ENCODE results near the gene MAJIN. TPM values are rescaled to one million over a fixed set of nuclear protein-coding genes. Genes with fewer than 3 reads are reported as not detected.
A peak's percentile ranks its signal among the peaks of the same experiment; 100 is the strongest.

Gene MAJIN
- polyA plus RNA-seq, 1 of the 3 experiments (the other 2 are of a cell fraction) = not detected

DNA sequence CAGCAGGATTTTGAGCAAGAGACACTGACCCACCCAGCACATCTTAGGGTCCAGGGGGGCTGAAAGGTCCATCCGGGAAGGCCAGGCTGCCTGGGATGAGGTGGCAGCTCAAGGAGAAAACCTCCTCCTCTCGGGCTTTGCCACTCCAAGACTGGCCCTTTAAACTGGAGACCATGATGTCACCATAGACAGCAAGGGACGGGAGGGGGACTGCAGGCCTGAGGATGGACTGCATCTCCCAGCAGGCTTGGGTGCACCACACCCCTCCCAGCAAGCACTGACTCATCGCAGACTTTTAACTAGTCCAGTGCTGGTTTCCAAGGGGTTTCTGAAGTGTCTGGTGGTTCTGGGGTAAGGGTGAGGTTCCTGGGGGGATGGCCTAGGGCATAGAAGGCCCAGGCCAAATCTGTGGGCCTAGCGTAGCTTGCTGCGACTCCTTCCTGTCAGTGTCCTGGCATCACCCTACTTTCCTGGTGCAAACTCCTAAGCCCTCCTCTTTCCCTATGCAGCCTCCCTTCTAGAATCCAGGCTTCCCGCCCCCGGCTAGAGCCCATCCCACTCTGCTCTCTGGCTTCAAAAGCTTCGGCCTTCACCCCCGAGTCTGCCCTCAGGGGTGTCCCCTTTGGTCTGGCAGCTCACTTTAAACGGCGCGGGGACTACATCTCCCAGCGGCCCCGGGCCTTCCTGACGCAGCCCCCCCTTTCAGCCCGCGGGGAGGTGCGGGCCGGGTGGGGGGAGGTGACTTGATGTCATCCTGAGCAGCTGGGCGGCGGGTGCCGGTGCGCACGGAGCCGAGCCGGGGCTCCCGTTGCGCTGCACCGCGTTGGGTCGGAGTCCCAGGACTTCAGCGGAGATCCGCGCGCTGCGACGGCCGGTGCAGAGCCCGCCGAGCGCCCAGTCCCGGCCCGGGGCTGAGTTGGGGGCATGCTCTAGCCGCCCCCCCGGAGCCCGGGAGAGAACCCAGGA is 47.7 kb downstream of the MAJIN start, which contains the start of gene PPP2R5B (continued):
- no peak for TF ChIP-seq EP300 (IDR thresholded peaks at IDR 0.05; ENCODE audit: borderline replicate concordance in 1 of 2, low read depth in 1 of 2, low read length in 1 of 2)

DNA sequence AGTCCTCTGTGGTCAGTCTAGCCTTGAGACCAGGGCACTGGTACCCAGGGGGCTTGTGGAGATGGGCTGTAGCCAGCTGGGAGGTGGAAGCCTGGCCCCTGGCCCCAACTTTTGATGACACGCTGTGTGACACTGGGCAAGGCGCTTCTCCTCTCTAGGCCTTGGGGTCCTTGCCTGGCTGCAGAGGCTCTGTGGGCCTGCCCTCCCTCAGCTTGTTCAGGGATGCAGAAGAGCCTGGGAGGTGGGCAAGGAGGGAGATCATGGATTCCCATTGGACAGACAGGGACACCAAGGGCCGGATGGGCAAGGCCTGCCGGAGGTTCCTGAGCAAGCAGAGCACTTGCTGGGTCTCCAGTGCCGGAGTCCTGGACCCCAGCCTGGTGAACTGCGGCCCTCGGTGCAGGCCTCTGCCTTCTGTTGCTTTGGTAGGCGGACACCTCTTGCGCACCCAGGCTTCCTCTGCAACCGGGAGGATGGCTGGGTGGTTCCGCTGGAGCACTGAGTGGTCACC is 48.7 kb downstream of the MAJIN start:
- Histone ChIP-seq H3K27ac (ENCODE audit: low read depth in 2 of 2, low read length in 1 of 2) (peak overlapping the region in 1 of 2 experiments; percentile 95; a peak in 1 of 4 replicates), H3K4me1 (ENCODE audit: control insufficient read depth in 1 of 2, insufficient read depth in 2 of 2, low read depth in 1 of 2, low read length in 1 of 2) (peaks cover 1 to 22% of the 10 kb centered on the region in 2 experiments; a peak in 2 of 4 replicates), H3K4me3 (ENCODE audit: low read depth in 2 of 2, low read length in 1 of 2) (peak overlapping the region; percentile 29 to 67; a peak in 1 of 4 replicates), H2AFZ (ENCODE audit: low read depth) (no peak overlapping the region; the same call in 1 of the 2 replicates), H4K20me1 (ENCODE audit: insufficient read depth) (no peaks in the 10 kb centered on the region), H3F3A (replicated peaks; ENCODE audit: insufficient read depth) (no peaks in the 10 kb centered on the region), H3K79me2 (ENCODE audit: insufficient read depth) (peaks cover 13% of the 10 kb centered on the region; the same call in 1 of the 2 replicates), H3K36me3 (replicated peaks in 1 of 2; ENCODE audit: control insufficient read depth in 1 of 2, insufficient read depth in 2 of 2, low read length in 1 of 2) (peaks cover 0 to 10% of the 10 kb centered on the region in 2 experiments), H3K9me3 (no peaks in the 10 kb centered on the region), H3K27me3 (ENCODE audit: insufficient read depth) (no peaks in the 10 kb centered on the region), H3K4me2 (no peak overlapping the region), H3K9me2 (no peaks in the 10 kb centered on the region), H3K9ac (no peak overlapping the region)
- ChIA-PET CTCF (interaction anchor here (1.2 to 2.0 kb wide), 4 partner anchors 30 to 187 kb away, joined by 4 to 14 read pairs (median 6); partner anchors contain the start of gene ARL2), POLR2A (interaction anchor here (1.7 kb wide), 1 partner anchor 189 kb away, joined by 3 read pairs; the partner anchor contains the start of gene TM7SF2)
- DNase-seq = no peak
- WGBS (ENCODE audit: low lambda C conversion rate) = 93% methylated on average over 6 of the region's 11 CpGs
- no peak for TF ChIP-seq SMC3 (IDR thresholded peaks at IDR 0.05; ENCODE audit: low read depth, low read length)
- TF ChIP-seq TAF1 (IDR thresholded peaks at IDR 0.05; ENCODE audit: borderline replicate concordance, low read depth, low read length) = no peak
- TF ChIP-seq YY1 (IDR thresholded peaks at IDR 0.05; ENCODE audit: low read depth) = no peak
- no peak for TF ChIP-seq SIN3A (IDR thresholded peaks at IDR 0.05; ENCODE audit: borderline replicate concordance, low read depth, low read length)
- TF ChIP-seq MEF2A (IDR thresholded peaks at IDR 0.05; ENCODE audit: borderline replicate concordance, low read depth) = no peak
- no peak for TF ChIP-seq CHD2 (IDR thresholded peaks at IDR 0.05; ENCODE audit: low read length, partially characterized antibody)
- TF ChIP-seq, protein P1, sequence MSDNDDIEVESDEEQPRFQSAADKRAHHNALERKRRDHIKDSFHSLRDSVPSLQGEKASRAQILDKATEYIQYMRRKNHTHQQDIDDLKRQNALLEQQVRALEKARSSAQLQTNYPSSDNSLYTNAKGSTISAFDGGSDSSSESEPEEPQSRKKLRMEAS (IDR thresholded peaks at IDR 0.05; ENCODE audit: low read depth) = no peak
- no peak for TF ChIP-seq JUND (IDR thresholded peaks at IDR 0.05)
- TF ChIP-seq, protein P2, sequence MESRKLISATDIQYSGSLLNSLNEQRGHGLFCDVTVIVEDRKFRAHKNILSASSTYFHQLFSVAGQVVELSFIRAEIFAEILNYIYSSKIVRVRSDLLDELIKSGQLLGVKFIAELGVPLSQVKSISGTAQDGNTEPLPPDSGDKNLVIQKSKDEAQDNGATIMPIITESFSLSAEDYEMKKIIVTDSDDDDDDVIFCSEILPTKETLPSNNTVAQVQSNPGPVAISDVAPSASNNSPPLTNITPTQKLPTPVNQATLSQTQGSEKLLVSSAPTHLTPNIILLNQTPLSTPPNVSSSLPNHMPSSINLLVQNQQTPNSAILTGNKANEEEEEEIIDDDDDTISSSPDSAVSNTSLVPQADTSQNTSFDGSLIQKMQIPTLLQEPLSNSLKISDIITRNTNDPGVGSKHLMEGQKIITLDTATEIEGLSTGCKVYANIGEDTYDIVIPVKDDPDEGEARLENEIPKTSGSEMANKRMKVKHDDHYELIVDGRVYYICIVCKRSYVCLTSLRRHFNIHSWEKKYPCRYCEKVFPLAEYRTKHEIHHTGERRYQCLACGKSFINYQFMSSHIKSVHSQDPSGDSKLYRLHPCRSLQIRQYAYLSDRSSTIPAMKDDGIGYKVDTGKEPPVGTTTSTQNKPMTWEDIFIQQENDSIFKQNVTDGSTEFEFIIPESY (IDR thresholded peaks at IDR 0.05; ENCODE audit: borderline replicate concordance, low read depth) = no peak
- TF ChIP-seq, protein P3, sequence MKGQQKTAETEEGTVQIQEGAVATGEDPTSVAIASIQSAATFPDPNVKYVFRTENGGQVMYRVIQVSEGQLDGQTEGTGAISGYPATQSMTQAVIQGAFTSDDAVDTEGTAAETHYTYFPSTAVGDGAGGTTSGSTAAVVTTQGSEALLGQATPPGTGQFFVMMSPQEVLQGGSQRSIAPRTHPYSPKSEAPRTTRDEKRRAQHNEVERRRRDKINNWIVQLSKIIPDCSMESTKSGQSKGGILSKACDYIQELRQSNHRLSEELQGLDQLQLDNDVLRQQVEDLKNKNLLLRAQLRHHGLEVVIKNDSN (IDR thresholded peaks at IDR 0.05; ENCODE audit: borderline replicate concordance, low read depth) = no peak
- no peak for TF ChIP-seq TCF12 (IDR thresholded peaks at IDR 0.05)
- no peak for TF ChIP-seq RXRA (IDR thresholded peaks at IDR 0.05; ENCODE audit: borderline replicate concordance, low read depth)
- TF ChIP-seq FOXM1 (IDR thresholded peaks at IDR 0.05; ENCODE audit: low read depth) = no peak
- no peak for TF ChIP-seq ELF1 (IDR thresholded peaks at IDR 0.05)
- no peak for TF ChIP-seq TEAD4 (IDR thresholded peaks at IDR 0.05; ENCODE audit: borderline replicate concordance, insufficient read depth)
- TF ChIP-seq, protein P4, sequence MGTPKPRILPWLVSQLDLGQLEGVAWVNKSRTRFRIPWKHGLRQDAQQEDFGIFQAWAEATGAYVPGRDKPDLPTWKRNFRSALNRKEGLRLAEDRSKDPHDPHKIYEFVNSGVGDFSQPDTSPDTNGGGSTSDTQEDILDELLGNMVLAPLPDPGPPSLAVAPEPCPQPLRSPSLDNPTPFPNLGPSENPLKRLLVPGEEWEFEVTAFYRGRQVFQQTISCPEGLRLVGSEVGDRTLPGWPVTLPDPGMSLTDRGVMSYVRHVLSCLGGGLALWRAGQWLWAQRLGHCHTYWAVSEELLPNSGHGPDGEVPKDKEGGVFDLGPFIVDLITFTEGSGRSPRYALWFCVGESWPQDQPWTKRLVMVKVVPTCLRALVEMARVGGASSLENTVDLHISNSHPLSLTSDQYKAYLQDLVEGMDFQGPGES (IDR thresholded peaks at IDR 0.05; ENCODE audit: low read depth, low read length) = no peak
- TF ChIP-seq NFIC (IDR thresholded peaks at IDR 0.05; ENCODE audit: borderline replicate concordance) = no peak
- no peak for TF ChIP-seq EZH2phosphoT487 (IDR thresholded peaks at IDR 0.05; ENCODE audit: borderline replicate concordance, low read depth)
- TF ChIP-seq, protein P5, sequence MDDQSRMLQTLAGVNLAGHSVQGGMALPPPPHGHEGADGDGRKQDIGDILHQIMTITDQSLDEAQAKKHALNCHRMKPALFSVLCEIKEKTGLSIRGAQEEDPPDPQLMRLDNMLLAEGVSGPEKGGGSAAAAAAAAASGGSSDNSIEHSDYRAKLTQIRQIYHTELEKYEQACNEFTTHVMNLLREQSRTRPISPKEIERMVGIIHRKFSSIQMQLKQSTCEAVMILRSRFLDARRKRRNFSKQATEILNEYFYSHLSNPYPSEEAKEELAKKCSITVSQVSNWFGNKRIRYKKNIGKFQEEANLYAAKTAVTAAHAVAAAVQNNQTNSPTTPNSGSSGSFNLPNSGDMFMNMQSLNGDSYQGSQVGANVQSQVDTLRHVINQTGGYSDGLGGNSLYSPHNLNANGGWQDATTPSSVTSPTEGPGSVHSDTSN (IDR thresholded peaks at IDR 0.05) = no peak

All from SK-N-SH (cell line).